HG02678 (cell line): ENCODE data around the gene DNAJC17.

Source experiments
- ATAC-seq: cut with Tn5 transposase; IDR thresholded peaks from one replicate; pipeline ENCODE4 v1.9.1; 2021; ENCODE audit warnings: mild to moderate bottlenecking, moderate library complexity; ENCODE audit not compliant: unreplicated experiment

Gene DNAJC17

GRCh38 chr15:40768521-40769273 lies 38.6 kb downstream of the DNAJC17 start:
- ATAC-seq, result no peak

- no peak for ATAC-seq
These were observed 39.3 kb downstream of the DNAJC17 start for GRCh38 chr15:40767838-40768500.

GRCh38 chr15:40766906-40767837 lies 40.1 kb downstream of the DNAJC17 start:
- ATAC-seq, result no peak

- no peak for ATAC-seq
These were observed 41.0 kb downstream of the DNAJC17 start for GRCh38 chr15:40766194-40766815.

- no peak for ATAC-seq
These were observed 42.6 kb downstream of the DNAJC17 start for GRCh38 chr15:40764629-40765103.

- ATAC-seq, result peak; percentile 53
These were observed 43.3 kb downstream of the DNAJC17 start, which contains the start of gene GCHFR for GRCh38 chr15:40763801-40764628. TSS of gene GCHFR (plus strand) at chr15:40764068. CDS start at chr15:40764181, 113 bp downstream.

- no peak for ATAC-seq
These were observed 44.1 kb downstream of the DNAJC17 start for GRCh38 chr15:40762919-40763800.

GRCh38 chr15:40759961-40760360 lies 47.3 kb downstream of the DNAJC17 start:
- ATAC-seq, result no peak

- no peak for ATAC-seq
These were observed 50.3 kb downstream of the DNAJC17 start for GRCh38 chr15:40756938-40757337.

GRCh38 chr15:40755812-40756208 lies 51.5 kb downstream of the DNAJC17 start:
- ATAC-seq, result no peak

GRCh38 chr15:40754883-40755811 lies 52.1 kb downstream of the DNAJC17 start, which contains the start of gene RMDN3:
TSS of gene RMDN3 (minus strand) at chr15:40755254. CDS start at chr15:40754783, 471 bp downstream.
- ATAC-seq, result peak; percentile 87

- peak; percentile 3 for ATAC-seq
These were observed 52.7 kb downstream of the DNAJC17 start for GRCh38 chr15:40754574-40754882.

GRCh38 chr15:40751745-40752144 lies 55.5 kb downstream of the DNAJC17 start:
- no peak for ATAC-seq

- ATAC-seq, result no peak
These were observed 56.4 kb downstream of the DNAJC17 start for GRCh38 chr15:40750885-40751284.

- ATAC-seq, result no peak
These were observed 58.1 kb downstream of the DNAJC17 start for GRCh38 chr15:40749151-40749630.

GRCh38 chr15:40747685-40748631 lies 59.3 kb downstream of the DNAJC17 start:
- ATAC-seq, result no peak
